ENCODE data around the gene TMC3.
"Not testable (repeated sequence)": the region's sequence is repeated elsewhere in the genome, so short reads cannot be mapped to it uniquely, and the experiment has no call there.

Gene TMC3

GRCh38 chr15:81373775-81374395 lies at the start of gene TMC3:
TSS of gene TMC3 (minus strand) at chr15:81374213. CDS start at chr15:81374077, 136 bp downstream.
- H3K27ac ChIP-seq, result no peak within 1 kb of the TSS
- ChIA-PET CTCF (no interaction called here), POLR2A (ENCODE audit: low non-redundant PET) (no interaction called here)
- TF ChIP-seq CTCF (conservative IDR thresholded peaks at IDR 0.05; ENCODE audit: low read depth), result no peak
- no peak for DNase-seq (ENCODE audit: low spot score)

GRCh38 chr15:81421461-81421860 lies 47.4 kb upstream of the TMC3 start:
- TF ChIP-seq CTCF (conservative IDR thresholded peaks at IDR 0.05; ENCODE audit: low read depth), result no peak
- DNase-seq (ENCODE audit: low spot score), result no peak
- CTCF ChIA-PET, result interaction anchor here (0.5 to 1.2 kb wide), 5 partner anchors 57 to 692 kb away, joined by 3 read pairs; no protein-coding TSS in a partner anchor
- H3K27ac ChIP-seq, result no peak overlapping the region
- POLR2A ChIA-PET (ENCODE audit: low non-redundant PET), result no interaction called here

- TF ChIP-seq CTCF (conservative IDR thresholded peaks at IDR 0.05; ENCODE audit: low read depth), result no peak
- DNase-seq (ENCODE audit: low spot score), result no peak
- CTCF ChIA-PET, result no interaction called here
- no peak overlapping the region for H3K27ac ChIP-seq
- POLR2A ChIA-PET (ENCODE audit: low non-redundant PET), result no interaction called here
These were observed 45.4 kb upstream of the TMC3 start for GRCh38 chr15:81419332-81419943.

- ChIA-PET CTCF (no interaction called here), POLR2A (ENCODE audit: low non-redundant PET) (no interaction called here)
- no peak overlapping the region for H3K27ac ChIP-seq
- DNase-seq (ENCODE audit: low spot score), result no peak
- no peak for TF ChIP-seq CTCF (conservative IDR thresholded peaks at IDR 0.05; ENCODE audit: low read depth)
These were observed 44.9 kb upstream of the TMC3 start for GRCh38 chr15:81418891-81419290.

GRCh38 chr15:81418444-81418843 lies 44.4 kb upstream of the TMC3 start:
- ChIA-PET POLR2A (ENCODE audit: low non-redundant PET) (no interaction called here), CTCF (no interaction called here)
- TF ChIP-seq CTCF (conservative IDR thresholded peaks at IDR 0.05; ENCODE audit: low read depth), result no peak
- no peak for DNase-seq (ENCODE audit: low spot score)
- no peak overlapping the region for H3K27ac ChIP-seq

- H3K27ac ChIP-seq, result not testable (repeated sequence)
These were observed 40.4 kb upstream of the TMC3 start for GRCh38 chr15:81414274-81414968.

GRCh38 chr15:81413851-81414250 lies 39.8 kb upstream of the TMC3 start:
- no peak for TF ChIP-seq CTCF (conservative IDR thresholded peaks at IDR 0.05; ENCODE audit: low read depth)
- H3K27ac ChIP-seq, result no peak overlapping the region
- ChIA-PET CTCF (no interaction called here), POLR2A (ENCODE audit: low non-redundant PET) (interaction anchor here (0.7 kb wide), 1 partner anchor 47 kb away, joined by 3 read pairs; no protein-coding TSS in a partner anchor)
- no peak for DNase-seq (ENCODE audit: low spot score)

More at GRCh38 chr15:81414274-81414968, 40.4 kb upstream of the TMC3 start:
- ChIA-PET CTCF (interaction anchor here (0.6 to 0.7 kb wide), 2 partner anchors 11 to 331 kb away, joined by 3 to 5 read pairs; no protein-coding TSS in a partner anchor), POLR2A (ENCODE audit: low non-redundant PET) (interaction anchor here (0.7 kb wide), 1 partner anchor 46 kb away, joined by 3 read pairs; no protein-coding TSS in a partner anchor)
- DNase-seq (ENCODE audit: low spot score), result not testable (repeated sequence)

All from RWPE1 (cell line).